GM18520 (cell line): Measurements from ENCODE around the gene NEMP2.
"Not testable (repeated sequence)": the region's sequence is repeated elsewhere in the genome, so short reads cannot be mapped to it uniquely, and the experiment has no call there.

Experiments
- ATAC-seq: cut with Tn5 transposase; IDR thresholded peaks from one replicate; pipeline ENCODE4 v1.9.1; 2021; ENCODE audit not compliant: unreplicated experiment

NEMP2 gene

DNA sequence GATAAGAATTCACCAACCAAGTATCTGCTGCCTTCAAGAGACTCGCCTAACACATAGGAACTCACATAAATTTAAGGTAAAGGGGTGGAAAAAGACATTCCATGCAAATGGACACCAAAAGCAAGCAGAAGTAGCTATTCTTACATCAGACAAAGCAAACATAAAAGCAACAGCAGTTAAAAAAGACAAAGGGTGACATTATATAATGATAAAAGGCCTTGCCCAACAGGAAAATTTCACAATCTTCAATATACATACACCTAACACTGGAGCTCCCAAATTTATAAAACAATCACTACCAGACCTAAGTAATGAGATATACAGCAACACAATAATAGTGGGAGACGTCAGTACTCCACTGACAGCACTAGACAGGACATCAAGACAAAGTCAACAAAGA is 41.4 kb downstream of the NEMP2 start:
- ATAC-seq = no peak

DNA sequence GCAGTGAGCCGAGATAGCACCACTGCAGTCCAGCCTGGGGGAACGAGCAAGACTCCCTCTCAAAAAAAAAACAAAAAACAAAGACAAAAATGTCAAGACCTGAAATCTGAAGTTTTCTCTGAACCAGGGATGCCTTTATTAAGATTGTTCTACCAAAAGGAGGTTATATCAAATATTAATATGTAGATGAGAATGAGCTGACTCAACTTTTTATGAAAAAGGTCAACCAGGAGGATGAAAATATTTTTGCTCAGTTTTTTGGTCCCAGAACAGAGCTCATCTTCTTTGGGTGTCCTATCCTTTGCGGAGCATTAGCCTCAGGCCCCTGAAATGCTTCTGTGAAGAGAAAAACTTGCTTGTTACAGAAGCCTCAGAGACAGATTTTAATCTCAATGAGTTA is 44.0 kb downstream of the NEMP2 start:
- no peak for ATAC-seq

DNA sequence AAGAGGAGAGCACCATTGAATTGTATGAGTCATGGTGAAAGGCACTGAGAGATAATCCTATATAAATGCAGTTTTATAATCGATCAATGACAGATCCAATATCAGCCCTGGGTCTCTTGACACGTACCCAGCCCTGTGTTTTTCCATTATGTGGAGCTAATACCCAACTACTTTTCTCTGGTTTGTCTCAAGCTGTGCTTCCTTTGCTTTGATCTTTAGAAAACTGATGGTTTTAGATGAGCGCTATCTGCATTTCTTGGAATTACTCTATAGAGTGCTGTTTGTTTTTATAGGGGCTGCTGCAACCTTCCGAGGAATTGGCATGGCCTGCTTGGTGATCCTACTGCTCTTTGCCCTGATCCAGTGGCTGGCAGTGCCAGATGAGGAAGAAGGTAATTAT is 45.0 kb downstream of the NEMP2 start:
- no peak for ATAC-seq

DNA sequence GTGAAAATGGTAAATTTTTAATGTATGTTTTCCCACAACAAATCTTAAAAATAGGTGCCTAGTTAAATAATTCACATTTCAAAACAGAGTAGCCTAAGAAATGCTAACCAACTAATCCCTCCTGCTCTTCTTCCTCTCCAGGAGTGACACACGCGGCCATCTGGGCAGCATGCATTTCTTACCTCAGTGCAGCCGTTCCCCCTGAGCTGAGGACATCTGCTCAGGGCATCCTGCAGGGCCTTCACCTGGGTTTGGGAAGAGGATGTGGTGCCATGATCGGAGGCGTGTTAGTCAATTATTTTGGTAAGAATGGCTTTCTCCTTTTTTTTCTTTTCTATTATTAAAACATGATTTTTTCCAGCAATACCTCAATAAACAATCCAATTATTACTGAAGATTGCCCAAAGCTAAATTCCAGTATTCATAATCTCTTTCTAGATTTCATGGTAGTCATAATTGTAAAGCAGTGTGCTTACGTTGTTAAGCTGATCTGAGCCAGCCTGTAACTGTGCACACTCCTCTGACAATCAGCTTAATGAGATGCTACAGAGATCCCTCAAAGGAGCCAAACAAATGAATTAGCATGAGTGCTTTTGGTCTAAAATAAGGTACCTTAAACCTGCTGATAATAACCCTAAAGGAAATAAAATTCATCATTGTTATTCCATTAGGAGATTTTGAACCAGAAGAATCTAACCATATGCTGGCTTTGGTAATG is 45.8 kb downstream of the NEMP2 start:
- ATAC-seq = no peak

DNA sequence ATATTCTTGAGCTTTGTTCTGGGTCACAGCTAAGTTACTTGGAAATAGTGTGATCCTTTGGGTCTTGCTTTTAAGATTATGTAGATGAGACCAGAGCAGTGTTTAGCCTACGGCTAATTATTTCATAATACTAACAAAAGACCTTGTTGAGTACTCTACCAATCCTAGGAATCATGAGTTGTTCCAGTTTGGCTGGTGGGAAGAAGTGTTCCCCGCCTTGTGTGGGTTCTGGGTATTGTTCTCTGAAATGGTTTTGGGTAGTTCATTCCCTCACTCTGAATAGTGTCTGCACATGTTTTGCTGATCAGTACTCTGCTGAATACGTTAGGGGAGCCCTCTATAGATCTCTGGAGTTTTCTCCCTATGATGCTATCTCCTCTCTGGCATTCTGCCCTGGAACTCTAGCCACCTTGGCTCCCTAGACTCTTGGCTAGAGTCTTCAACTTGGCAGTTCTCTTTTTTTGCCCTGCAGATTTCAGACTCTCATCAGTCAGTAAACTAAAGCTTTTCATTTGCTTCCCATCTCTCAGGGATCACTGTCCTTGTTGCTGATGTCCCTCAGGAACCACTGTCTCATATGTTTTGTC is 48.4 kb downstream of the NEMP2 start:
- no peak for ATAC-seq

DNA sequence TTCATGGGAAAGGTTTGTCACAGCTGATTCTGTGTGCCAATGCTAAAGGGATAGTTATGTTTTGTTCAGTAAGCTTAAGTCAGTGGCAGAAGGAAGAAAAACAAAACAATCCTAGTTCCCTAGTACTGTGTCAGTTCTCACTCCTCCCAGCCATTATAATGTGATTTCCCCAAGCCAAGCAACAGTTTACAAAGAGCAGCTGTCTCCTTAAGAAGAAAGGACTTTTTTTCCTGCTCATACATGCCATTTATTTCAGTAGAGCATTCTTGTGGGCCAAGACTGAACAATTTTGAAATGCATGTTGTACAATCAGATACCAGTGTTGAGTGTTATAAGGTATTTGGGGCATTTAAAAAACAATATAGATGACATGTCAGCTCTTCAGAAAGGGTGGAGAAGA is 52.1 kb downstream of the NEMP2 start:
- no peak for ATAC-seq

DNA sequence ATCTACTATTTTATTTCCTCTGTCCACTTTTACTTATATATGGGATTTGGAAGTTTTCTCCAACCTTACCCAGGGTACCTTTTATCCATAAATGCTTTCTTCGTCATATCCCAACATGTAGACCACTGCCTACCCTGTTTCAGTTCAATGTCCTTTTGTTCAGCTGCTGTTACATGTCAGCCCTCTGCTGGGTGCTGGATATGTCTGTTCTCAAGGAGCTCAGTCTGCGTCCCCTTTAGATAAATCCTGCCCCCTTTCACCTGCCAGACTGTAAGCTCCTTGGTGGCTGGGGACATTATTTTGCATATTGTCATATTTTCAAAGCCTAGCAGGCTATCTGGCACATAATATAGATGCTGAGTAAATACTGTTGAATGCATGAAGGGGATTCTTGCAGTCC is 53.2 kb downstream of the NEMP2 start:
- no peak for ATAC-seq

DNA sequence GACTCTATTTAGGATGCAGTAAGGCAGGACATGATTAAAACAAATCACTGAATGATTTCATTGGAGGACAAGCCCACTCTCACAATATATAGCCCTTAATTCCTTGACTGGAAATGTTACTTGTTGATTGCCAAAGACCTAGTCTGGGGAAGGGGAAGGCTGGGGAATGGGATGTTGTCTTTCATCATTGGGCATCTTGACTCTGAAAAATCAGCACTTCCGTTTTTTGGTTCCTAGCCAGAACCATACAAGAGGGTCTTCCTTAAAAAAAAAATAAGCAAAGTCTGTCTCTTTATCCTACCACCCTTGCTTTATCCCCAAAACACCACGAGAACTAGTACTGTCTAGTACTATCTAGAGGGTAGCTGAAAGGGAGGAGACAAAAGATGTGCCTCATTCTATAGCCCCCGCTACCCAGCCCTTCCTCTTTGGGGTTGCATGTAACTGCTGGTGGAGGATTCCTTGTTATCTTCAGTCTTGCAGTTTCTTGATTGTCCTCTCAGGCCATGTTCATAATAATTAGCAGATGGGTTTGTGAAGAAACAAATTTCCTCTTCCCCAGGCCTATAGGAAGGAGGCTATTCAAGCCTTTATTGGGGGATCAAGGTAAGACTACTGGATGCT is 55.8 kb downstream of the NEMP2 start:
- no peak for ATAC-seq

DNA sequence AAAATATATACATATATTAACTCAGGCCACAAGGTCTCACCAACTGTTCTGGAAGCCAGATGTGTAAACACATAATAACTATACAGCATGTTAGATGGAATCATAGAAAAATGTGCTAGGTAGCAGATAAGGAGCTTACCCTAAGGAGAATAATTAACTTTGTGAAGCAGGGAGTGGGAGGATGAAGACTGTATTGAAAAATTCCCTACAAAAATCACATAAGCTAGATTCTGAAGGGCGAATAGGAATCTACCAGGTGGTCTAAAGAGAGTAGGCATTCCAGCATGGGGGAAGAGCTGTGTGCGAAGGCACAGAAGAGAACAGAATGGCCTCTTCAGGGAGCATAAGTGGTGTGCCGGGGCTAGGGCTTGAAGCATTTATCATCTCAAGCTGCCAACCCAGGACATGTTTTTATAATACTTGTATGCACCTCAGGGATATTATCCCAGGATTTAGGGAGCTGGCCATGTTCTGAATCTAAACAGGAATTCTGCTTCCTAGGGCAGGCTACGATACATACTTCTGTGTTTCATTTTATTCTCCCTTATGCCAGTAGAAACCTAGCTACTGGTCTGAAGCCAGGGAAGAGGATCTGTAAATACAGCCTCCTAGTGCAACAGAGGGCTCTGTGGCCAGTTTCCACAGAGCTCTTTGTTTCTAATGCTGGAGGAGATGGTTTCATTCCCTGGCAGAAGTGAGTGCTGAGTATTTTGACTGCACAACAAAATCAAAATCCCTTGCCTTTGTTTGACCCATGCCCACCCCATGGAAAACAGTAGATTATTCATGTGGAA is 56.7 kb downstream of the NEMP2 start:
- ATAC-seq = no peak

DNA sequence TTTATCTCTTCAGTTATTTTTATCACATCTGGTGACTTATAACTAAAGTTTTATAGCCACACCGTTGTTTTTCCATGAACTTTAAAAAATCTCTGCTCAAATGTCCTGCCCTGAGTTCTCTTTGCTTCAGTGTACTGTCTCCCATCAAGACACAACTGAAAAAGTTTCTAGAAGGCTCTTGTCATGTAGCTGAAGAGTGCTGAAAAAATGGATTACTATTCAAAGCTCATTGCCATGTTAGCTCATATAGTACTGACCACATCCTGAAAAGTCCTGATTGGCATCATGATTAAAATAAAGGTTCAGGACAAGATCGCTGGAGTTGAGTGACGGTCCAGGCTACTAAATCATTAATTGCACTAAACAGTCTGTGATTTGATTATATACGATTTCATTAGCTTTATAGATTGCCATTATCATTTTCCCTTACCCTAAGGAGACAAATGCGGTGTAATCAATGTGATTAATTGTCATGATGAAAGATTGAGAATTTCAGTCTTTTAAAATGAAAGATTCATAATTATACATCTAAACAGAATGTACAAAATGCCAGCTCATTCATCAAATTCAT is 64.2 kb downstream of the NEMP2 start:
- no peak for ATAC-seq

DNA sequence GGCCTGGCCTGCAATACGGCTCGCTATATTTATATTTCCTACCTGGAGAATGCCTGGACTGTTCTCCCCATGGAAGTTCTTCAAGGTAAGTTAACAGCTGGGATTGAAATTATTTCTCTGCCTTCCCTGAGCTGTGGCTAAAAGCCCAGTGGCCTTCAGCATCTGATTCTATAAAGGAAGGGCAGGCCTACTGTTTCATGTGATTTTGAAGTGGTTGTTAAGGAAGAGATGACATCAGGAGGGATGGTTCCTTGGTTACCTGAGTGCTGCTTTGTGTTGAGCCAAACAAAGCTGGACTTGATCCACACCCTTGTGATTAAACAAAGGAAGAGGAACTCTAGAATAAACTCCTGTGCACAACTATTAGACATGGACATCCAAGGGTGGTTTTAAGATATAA is 64.8 kb downstream of the NEMP2 start:
- no peak for ATAC-seq

DNA sequence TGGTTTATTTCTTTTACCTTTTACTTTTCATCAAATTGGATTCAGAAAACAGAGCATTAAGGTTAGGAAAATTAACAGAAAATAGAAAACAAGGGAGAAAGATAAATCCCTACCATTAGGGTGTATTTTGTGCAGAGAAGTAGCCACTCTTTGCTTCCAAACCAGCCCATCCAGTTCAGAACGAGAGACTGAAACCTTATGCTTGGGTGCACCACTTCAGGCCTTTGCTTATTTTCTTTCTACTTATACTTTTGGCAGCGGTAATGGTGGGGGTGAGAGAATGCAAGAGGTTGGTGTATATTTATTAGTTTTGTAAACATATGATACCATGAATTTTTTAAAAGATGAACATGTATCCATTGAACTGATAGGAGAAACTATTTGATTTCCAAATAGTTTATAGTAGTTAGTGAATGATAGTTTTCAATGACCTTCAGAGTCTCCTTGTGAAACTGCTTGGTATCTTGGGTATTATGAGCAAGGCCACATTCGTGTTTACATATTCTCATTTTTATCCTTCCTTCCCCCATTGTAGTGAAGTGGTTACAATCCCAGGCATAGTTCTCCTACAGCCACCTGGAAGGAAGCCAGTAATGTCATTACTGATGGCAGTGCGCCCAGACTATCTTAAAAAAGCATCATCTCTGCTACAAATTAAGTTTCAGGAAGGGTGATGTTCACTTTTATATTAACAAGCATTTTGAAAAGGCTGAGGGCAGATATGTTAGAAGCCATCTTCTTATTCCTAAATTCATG is 65.5 kb downstream of the NEMP2 start:
- no peak for ATAC-seq

DNA sequence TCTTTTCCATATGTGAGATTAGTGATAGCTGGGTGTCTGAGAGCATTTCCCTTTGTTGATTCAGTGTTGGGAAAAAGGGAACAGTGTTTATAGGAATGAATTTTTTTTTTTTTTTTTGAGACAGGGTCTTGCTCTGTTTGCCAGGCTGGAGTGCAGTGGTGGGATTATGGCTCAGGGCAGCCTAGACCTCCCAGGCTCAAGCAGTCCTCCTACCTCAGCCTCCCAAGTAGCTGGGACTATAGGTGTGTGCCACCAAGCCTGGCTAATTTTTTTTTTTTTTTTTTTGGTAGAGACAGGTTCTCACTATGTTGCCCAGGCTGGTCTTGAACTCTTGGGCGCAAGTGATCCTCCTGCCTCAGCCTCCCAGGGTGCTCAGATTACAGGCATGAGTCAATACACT is 66.2 kb downstream of the NEMP2 start:
- not testable (repeated sequence) for ATAC-seq

DNA sequence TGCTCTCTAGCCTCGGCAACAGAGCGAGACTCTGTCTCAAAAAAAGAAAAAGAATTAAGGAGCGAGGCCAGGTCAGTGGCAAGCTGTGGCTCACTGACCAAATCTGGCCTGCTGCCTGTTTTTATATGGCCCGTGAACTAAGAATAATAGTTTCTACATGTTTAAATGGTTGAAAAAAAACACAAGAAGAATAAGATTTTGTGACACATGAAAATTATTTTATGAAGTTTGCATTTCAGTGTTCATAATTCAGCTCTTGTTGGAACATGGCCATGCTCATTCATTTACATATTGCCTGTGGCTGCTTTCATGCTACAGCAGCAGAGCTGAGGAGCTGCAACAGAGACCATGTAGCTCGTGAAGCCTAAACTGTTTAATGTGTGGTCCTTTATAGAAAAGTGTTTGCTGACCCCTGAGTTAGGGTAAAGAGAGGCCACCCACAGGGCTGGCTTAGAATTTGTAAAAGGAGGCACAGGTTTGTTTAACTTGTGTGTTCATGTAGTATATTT is 66.9 kb downstream of the NEMP2 start:
- ATAC-seq = no peak

DNA sequence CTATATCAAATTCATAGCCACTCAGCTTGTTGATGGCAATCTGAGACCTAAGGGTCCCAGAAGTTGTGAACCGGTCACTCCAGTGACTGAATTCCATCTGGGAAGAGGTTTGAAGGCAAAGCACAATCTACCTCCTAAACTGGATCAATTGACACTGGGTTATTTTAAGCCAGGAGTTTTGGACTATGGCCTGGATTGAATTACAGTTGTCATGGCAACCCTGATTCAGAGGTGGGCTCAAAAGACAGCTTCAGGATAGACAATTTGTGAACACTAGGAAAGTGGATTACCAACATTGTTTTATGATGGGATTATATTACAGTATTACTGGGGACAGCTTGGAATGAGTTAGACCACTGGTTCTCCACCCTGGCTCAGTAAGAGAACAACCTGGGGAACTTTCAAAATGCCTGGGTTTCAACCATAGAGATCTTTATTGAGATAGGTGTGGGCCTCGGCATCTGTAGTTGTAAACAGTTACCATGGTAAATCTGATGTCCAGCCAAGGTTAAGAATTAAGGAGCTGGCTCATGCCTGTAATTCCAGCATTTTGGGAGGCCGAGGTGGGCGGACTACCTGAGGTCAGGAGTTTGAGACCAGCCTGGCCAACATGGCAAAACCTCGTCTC is 67.6 kb downstream of the NEMP2 start:
- ATAC-seq = no peak

DNA sequence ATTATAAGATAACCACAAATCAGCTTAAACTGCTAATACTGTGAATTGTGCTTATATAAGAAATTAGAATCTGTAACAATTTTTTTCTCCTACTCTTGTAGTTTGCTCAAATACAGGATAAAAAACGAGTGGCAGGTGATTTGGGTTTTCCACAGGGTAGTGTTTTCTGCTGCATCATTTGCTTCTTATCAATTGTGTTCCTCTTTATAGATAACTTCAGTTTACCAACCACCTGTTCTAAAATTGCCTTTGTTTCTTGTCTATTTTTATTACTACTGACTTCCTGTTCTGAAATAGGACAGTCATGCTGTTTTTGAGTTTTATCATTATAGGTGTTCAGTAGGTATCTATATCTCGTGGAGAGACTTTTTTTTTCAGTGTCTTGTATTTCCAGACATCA is 69.5 kb downstream of the NEMP2 start:
- peak; percentile 30 for ATAC-seq

DNA sequence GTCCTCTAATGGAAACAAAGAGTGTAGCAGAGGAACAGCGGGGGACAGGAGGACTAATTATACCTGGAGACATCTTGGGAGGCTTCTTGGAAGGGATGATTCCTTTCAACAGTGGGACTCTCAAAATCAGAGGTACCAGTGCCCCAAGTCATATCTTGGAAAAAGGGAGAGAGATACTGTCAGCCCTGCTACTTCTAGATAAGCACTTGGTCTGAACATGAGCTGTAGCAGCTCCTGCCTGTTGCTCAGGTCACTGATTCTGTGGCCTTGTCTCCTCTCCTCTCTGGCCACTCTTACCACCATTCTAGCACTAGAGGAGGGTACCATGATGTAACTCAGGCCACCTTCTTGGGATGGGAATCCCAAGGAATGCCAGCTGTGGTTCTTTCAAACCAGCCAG is 71.9 kb downstream of the NEMP2 start:
- ATAC-seq = no peak

DNA sequence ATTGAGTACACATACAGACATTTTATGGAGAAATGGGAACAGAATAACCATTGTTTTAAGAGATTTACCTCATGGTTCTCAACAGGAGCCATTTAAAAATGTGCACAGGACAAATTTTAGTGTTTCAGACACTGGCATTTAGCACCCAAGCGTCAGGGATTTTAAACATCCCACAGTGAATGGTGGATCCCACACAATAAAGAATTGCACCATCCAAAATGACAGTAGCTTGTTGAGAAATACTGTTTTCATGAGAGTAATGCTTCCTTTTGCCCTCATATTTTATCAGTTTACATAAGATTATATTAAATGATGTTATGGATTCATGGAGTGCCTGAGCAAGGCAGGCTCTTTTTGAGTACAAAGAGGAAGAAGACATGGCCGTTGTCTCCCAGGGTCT is 72.3 kb downstream of the NEMP2 start:
- ATAC-seq = no peak

DNA sequence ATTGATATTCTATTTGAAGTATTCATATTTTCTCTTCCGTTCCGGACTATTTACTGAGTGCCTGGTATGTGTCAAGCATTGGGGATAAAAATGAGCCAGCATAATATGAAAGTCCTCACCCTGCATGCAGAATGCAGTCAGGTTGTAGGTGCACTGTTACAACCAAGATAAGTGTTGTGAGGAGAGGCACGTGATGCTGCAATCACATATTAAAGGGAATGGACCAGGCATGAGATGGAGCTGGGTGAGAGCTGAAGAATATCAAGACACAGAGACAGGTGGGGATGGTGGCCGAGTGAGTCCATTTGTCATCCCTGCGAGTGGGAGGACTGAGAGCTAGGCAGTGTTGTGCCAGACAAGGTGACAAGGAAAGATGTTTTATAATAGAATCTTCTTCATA is 74.0 kb downstream of the NEMP2 start:
- ATAC-seq = no peak

DNA sequence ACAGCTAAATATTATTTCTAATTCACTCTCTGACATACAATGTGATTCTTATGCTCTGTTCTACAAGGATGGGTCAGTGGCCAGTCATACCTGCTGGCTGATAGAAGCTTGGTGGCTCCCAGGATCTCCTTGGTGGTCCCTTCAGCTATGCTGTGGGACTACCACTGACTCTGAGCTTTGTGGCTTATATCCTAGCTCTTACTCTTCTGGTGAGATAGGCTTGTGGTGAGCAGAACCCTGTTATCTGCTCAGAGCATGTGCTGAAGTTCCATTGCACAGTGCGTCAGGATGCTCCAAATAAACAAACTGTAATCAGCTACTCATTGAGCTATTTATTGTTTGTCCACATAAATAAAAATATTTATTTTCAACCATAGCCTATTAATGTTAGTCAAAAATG is 74.6 kb downstream of the NEMP2 start:
- no peak for ATAC-seq
